GM11168 (cell line): ENCODE measurements around the gene DPAGT1.
"Not testable (repeated sequence)": the region's sequence is repeated elsewhere in the genome, so short reads cannot be mapped to it uniquely, and the experiment has no call there.

ENCODE experiments used
- in situ Hi-C: fragments of 300-500 bp; cut with MboI; formaldehyde crosslinking; loops from one replicate; pipeline ENCODE4 v1.12.0; 2022; ENCODE audit warnings: low sequenced_read_pairs; ENCODE audit not compliant: unreplicated experiment

Gene DPAGT1

GRCh38 chr11:119065369-119065768 lies 36.3 kb downstream of the DPAGT1 start:
- in situ Hi-C loops, result no loop called here

GRCh38 chr11:119062779-119063178 lies 38.9 kb downstream of the DPAGT1 start:
- in situ Hi-C loops, result no loop called here

- in situ Hi-C loops, result no loop called here
Observed at GRCh38 chr11:119061256-119061655, 40.4 kb downstream of the DPAGT1 start.

- in situ Hi-C loops, result not testable (repeated sequence)
Observed at GRCh38 chr11:119059128-119059527, 42.5 kb downstream of the DPAGT1 start.

GRCh38 chr11:119057000-119057769 lies 44.5 kb downstream of the DPAGT1 start, which contains the start of gene HYOU1:
Gene HYOU1, minus strand, starts transcription at chr11:119057205. Its CDS starts 1,045 bp downstream, at chr11:119056160.
- in situ Hi-C loops, result no loop called here

GRCh38 chr11:119056421-119056999 lies 45.1 kb downstream of the DPAGT1 start:
- in situ Hi-C loops, result no loop called here

- in situ Hi-C loops, result no loop called here
Observed at GRCh38 chr11:119055901-119056300, 45.8 kb downstream of the DPAGT1 start.

GRCh38 chr11:119054418-119054817 lies 47.2 kb downstream of the DPAGT1 start:
- in situ Hi-C loops, result no loop called here

- in situ Hi-C loops, result no loop called here
Observed at GRCh38 chr11:119052163-119052814, 49.4 kb downstream of the DPAGT1 start.

GRCh38 chr11:119051440-119052162 lies 50.1 kb downstream of the DPAGT1 start:
- in situ Hi-C loops, result no loop called here

- in situ Hi-C loops, result no loop called here
Observed at GRCh38 chr11:119049081-119049480, 52.6 kb downstream of the DPAGT1 start.

GRCh38 chr11:119048644-119049043 lies 53.0 kb downstream of the DPAGT1 start:
- in situ Hi-C loops, result no loop called here

GRCh38 chr11:119047205-119047604 lies 54.4 kb downstream of the DPAGT1 start:
- in situ Hi-C loops, result no loop called here
